H9 (cell line): ENCODE data around the gene PTRH1. TPM values are rescaled to one million over a fixed set of nuclear protein-coding genes. Genes with fewer than 3 reads are reported as not detected.

Source experiments
- DNase-seq: peaks from one replicate; pipeline ENCODE4 v3.0.0-alpha.2; 2017
- H2AFZ ChIP-seq: one replicate; pipeline ENCODE4 v1.6.1; 2013; ENCODE audit warnings: mild to moderate bottlenecking, low read length, control low read depth, moderate library complexity
- H2AK5ac ChIP-seq: 2 replicates; pipeline ENCODE4 v1.6.1; 2013; ENCODE audit warnings: low read length, control low read depth, mixed read lengths; ENCODE audit not compliant: insufficient read length
- H2BK120ac ChIP-seq: one replicate; pipeline ENCODE4 v1.6.1; 2013; ENCODE audit warnings: low read depth, mild to moderate bottlenecking, low read length, control low read depth, inconsistent platforms; ENCODE audit not compliant: poor library complexity, severe bottlenecking
- H2BK12ac ChIP-seq: 2 replicates; pipeline ENCODE4 v1.6.1; 2013; ENCODE audit warnings: low read length, control low read depth, mixed read lengths, low read depth; ENCODE audit not compliant: insufficient read length
- H2BK15ac ChIP-seq: 2 replicates; pipeline ENCODE4 v1.6.1; 2013; ENCODE audit warnings: low read depth, low read length, control low read depth
- H2BK20ac ChIP-seq: one replicate; pipeline ENCODE4 v1.6.1; 2013; ENCODE audit warnings: low read depth, mild to moderate bottlenecking, low read length, control low read depth, inconsistent platforms; ENCODE audit not compliant: poor library complexity, severe bottlenecking
- H2BK5ac ChIP-seq: 2 replicates; pipeline ENCODE4 v1.6.1; 2013; ENCODE audit warnings: low read length, control low read depth, mixed read lengths; ENCODE audit not compliant: insufficient read length
- H3K14ac ChIP-seq: 2 replicates; pipeline ENCODE4 v1.6.1; 2013; ENCODE audit warnings: low read length, control low read depth; ENCODE audit not compliant: insufficient read depth
- H3K18ac ChIP-seq: 2 replicates; pipeline ENCODE4 v1.6.1; 2013; ENCODE audit warnings: low read depth, mild to moderate bottlenecking, mixed read lengths, low read length, control low read depth; ENCODE audit not compliant: insufficient read length
- H3K23ac ChIP-seq: 2 replicates; pipeline ENCODE4 v1.6.1; 2013; ENCODE audit warnings: low read length, control low read depth, mixed read lengths, low read depth; ENCODE audit not compliant: insufficient read length
- H3K23me2 ChIP-seq: 2 replicates; pipeline ENCODE4 v1.6.1; 2013; ENCODE audit warnings: low read depth, mild to moderate bottlenecking, mixed read lengths, low read length, control low read depth; ENCODE audit not compliant: insufficient read length, poor library complexity, severe bottlenecking
- H3K27ac ChIP-seq: 2 replicates; pipeline ENCODE4 v1.5.1; 2013; ENCODE audit warnings: low read length, control low read depth, mixed read lengths, low read depth; ENCODE audit not compliant: insufficient read length
- H3K27me3 ChIP-seq: 2 replicates; pipeline ENCODE4 v1.6.1; 2013; ENCODE audit warnings: low read length, control low read depth, inconsistent platforms; ENCODE audit not compliant: insufficient read depth
- H3K4ac ChIP-seq: 2 replicates; pipeline ENCODE4 v1.6.1; 2013; ENCODE audit warnings: low read depth, mild to moderate bottlenecking, control low read depth, inconsistent platforms, low read length, moderate library complexity
- H3K4me1 ChIP-seq: 2 replicates; pipeline ENCODE4 v1.6.1; 2013; ENCODE audit warnings: low read length, control low read depth, inconsistent platforms; ENCODE audit not compliant: insufficient read depth
- H3K4me2 ChIP-seq: 2 replicates; pipeline ENCODE4 v1.6.1; 2013; ENCODE audit warnings: low read length, control low read depth, mixed read lengths; ENCODE audit not compliant: insufficient read length, insufficient read depth
- H3K56ac ChIP-seq: 2 replicates; pipeline ENCODE4 v1.6.1; 2013; ENCODE audit warnings: low read depth, mild to moderate bottlenecking, mixed read lengths, low read length, control low read depth; ENCODE audit not compliant: insufficient read length
- H3K79me1 ChIP-seq: 2 replicates; pipeline ENCODE4 v1.6.1; 2013; ENCODE audit warnings: low read depth, mild to moderate bottlenecking, moderate library complexity, low read length, control low read depth, inconsistent platforms; ENCODE audit not compliant: insufficient read depth, poor library complexity, severe bottlenecking
- H3K79me2 ChIP-seq: 2 replicates; pipeline ENCODE4 v1.6.1; 2013; ENCODE audit warnings: low read length, control low read depth, inconsistent platforms; ENCODE audit not compliant: insufficient read depth
- H3K9ac ChIP-seq: 2 replicates; pipeline ENCODE4 v1.6.1; 2013; ENCODE audit warnings: low read length, control low read depth, mixed read lengths; ENCODE audit not compliant: insufficient read length; ENCODE audit errors: extremely low read depth
- H3K9me3 ChIP-seq: one replicate; pipeline ENCODE4 v1.6.1; 2013; ENCODE audit warnings: low read depth, low read length, inconsistent platforms; ENCODE audit not compliant: control insufficient read depth
- H3T11ph ChIP-seq: one replicate; pipeline ENCODE4 v1.6.1; 2013; ENCODE audit warnings: mild to moderate bottlenecking, low read length, control low read depth, inconsistent platforms
- H4K20me1 ChIP-seq: one replicate; pipeline ENCODE4 v1.6.1; 2013; ENCODE audit not compliant: control insufficient read depth, insufficient read length, insufficient read depth
- H4K5ac ChIP-seq: 2 replicates; pipeline ENCODE4 v1.6.1; 2013; ENCODE audit warnings: low read depth, mild to moderate bottlenecking, mixed read lengths, low read length, control low read depth; ENCODE audit not compliant: insufficient read length
- H4K8ac ChIP-seq: replicated peaks from 2 replicates; pipeline ENCODE4 v1.6.1; 2013; ENCODE audit warnings: low read length, control low read depth, mixed read lengths, low read depth; ENCODE audit not compliant: insufficient read length
- H4K91ac ChIP-seq: 2 replicates; pipeline ENCODE4 v1.6.1; 2013; ENCODE audit warnings: low read depth, mild to moderate bottlenecking, moderate library complexity, mixed read lengths, low read length, control low read depth; ENCODE audit not compliant: insufficient read length
- H3K27ac Mint-ChIP-seq, 3 experiments: 2 replicates in 2 of 3; 3 replicates in 1 of 3; pipeline ENCODE4 v1.8.0; 2020 to 2021; ENCODE audit warnings: mixed read lengths in 3 of 3, mild to moderate bottlenecking in 1 of 3, moderate library complexity in 1 of 3
- H3K27me3 Mint-ChIP-seq: 2 replicates; pipeline ENCODE4 v1.8.0; 2021; ENCODE audit warnings: low read depth, mild to moderate bottlenecking, moderate library complexity, mixed read lengths
- H3K36me3 Mint-ChIP-seq, 3 experiments: 2 replicates in 2 of 3; 3 replicates in 1 of 3; pipeline ENCODE4 v1.8.0; 2020 to 2021; ENCODE audit warnings: low read depth in 3 of 3, mixed read lengths in 3 of 3; ENCODE audit not compliant: insufficient read depth in 1 of 3
- H3K4me1 Mint-ChIP-seq, 2 experiments: 2 replicates each; pipeline ENCODE4 v1.8.0; 2020; ENCODE audit warnings: mixed read lengths in 2 of 2
- H3K4me3 Mint-ChIP-seq, 2 experiments: 2 replicates in 1 of 2; 3 replicates in 1 of 2; pipeline ENCODE4 v1.8.0; 2020 to 2021; ENCODE audit warnings: mild to moderate bottlenecking in 2 of 2, mixed read lengths in 2 of 2, moderate library complexity in 1 of 2
- H3K9me3 Mint-ChIP-seq, 2 experiments: 2 replicates in 1 of 2; 3 replicates in 1 of 2; pipeline ENCODE4 v1.8.0; 2020; ENCODE audit warnings: mild to moderate bottlenecking in 2 of 2, mixed read lengths in 2 of 2, moderate library complexity in 1 of 2
- WGBS: extraction: QIAGEN DNeasy Blood & Tissue Kit; methylation state at CpG from one replicate; pipeline ENCODE4 v1.1.7; 2013; ENCODE audit warnings: missing lambda C conversion rate, low lambda C conversion rate, mixed read lengths; ENCODE audit not compliant: insufficient read length; ENCODE audit errors: extremely low coverage; 5-methylcytosine and 5-hydroxymethylcytosine counted together
- total RNA-seq: library from RNA; stranded (reverse); gene quantifications from 2 replicates; pipeline ENCODE4 v1.2.1, GENCODE V29; 2021
- TF ChIP-seq, protein P1 (sequence below): fragments of 200-600 bp; sonication (generic); conservative IDR thresholded peaks from 3 replicates; pipeline ENCODE4 v1.8.0; 2021; ENCODE audit warnings: antibody characterized with exemption, mild to moderate bottlenecking

The PTRH1 gene
- total RNA-seq, 1 experiment from 2014 or later = 10.9 TPM

- Histone ChIP-seq H2BK120ac (no peak overlapping the region), H3K18ac (no peak overlapping the region), H3K23ac (no peak overlapping the region), H3K79me1 (no peaks in the 10 kb centered on the region), H3K27me3 (no peaks in the 10 kb centered on the region), H2BK15ac (no peak overlapping the region), H2AK5ac (no peak overlapping the region), H3K9ac (no peak overlapping the region), H3K56ac (no peak overlapping the region), H3K4me2 (no peak overlapping the region), H2AFZ (no peak overlapping the region), H3K4me1 (no peaks in the 10 kb centered on the region), H3K23me2 (no peaks in the 10 kb centered on the region), H3K14ac (no peak overlapping the region), H4K91ac (no peak overlapping the region), H3K27ac (no peak overlapping the region), H3K4ac (no peak overlapping the region), H2BK20ac (no peak overlapping the region), H2BK5ac (no peak overlapping the region), H3K79me2 (no peaks in the 10 kb centered on the region), H4K5ac (no peak overlapping the region), H4K20me1 (no peaks in the 10 kb centered on the region), H3T11ph (no peak overlapping the region), H3K9me3 (no peaks in the 10 kb centered on the region), H2BK12ac (no peak overlapping the region), H4K8ac (no peak overlapping the region)
- TF ChIP-seq, protein P1, sequence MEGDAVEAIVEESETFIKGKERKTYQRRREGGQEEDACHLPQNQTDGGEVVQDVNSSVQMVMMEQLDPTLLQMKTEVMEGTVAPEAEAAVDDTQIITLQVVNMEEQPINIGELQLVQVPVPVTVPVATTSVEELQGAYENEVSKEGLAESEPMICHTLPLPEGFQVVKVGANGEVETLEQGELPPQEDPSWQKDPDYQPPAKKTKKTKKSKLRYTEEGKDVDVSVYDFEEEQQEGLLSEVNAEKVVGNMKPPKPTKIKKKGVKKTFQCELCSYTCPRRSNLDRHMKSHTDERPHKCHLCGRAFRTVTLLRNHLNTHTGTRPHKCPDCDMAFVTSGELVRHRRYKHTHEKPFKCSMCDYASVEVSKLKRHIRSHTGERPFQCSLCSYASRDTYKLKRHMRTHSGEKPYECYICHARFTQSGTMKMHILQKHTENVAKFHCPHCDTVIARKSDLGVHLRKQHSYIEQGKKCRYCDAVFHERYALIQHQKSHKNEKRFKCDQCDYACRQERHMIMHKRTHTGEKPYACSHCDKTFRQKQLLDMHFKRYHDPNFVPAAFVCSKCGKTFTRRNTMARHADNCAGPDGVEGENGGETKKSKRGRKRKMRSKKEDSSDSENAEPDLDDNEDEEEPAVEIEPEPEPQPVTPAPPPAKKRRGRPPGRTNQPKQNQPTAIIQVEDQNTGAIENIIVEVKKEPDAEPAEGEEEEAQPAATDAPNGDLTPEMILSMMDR = no peak
- Mint-ChIP-seq H3K27ac (no peak overlapping the region), H3K4me1 (no peaks in the 10 kb centered on the region), H3K36me3 (peaks cover 18 to 22% (median 19%) of the 10 kb centered on the region in 3 experiments; a peak in 6 of 7 replicates), H3K27me3 (peaks cover 2% of the 10 kb centered on the region; the same call in 1 of the 2 replicates), H3K4me3 (no peak overlapping the region; a peak in 1 of 5 replicates), H3K9me3 (no peaks in the 10 kb centered on the region; a peak in 1 of 5 replicates)
- DNase-seq = no peak
- no CpG with 5 or more reads among the region's 4 CpGs for WGBS
Observed at GRCh38 chr9:127693697-127694096, 21.8 kb downstream of the PTRH1 start.
